GM23338 (cell line): ENCODE data around the gene PRSS21.

Source experiments
- CREB1 ChIP-seq: fragments of 250-450 bp; sonication (Bioruptor Pico); IDR thresholded peaks from 2 replicates; pipeline ENCODE4 v1.5.0; 2020; ENCODE audit warnings: low read depth, mild to moderate bottlenecking, moderate library complexity
- CTCF ChIP-seq, 2 experiments: fragments of 200-600 bp in 1 of 2; sonication (generic) in 1 of 2; conservative IDR thresholded peaks; 2 replicates each; pipeline versions ENCODE4 v1.5.1 to v1.6.1; 2016 to 2017; ENCODE audit warnings: antibody characterized with exemption in 2 of 2, low read depth in 2 of 2, mild to moderate bottlenecking in 2 of 2, moderate library complexity in 1 of 2
- ETS1 ChIP-seq: IDR thresholded peaks from 2 replicates; pipeline ENCODE4 v1.6.1; 2016; ENCODE audit warnings: antibody characterized with exemption
- EZH2 ChIP-seq: fragments of 200-600 bp; sonication (generic); IDR thresholded peaks from one replicate; pipeline ENCODE4 v1.8.0; 2017; ENCODE audit warnings: antibody characterized with exemption, mild to moderate bottlenecking, low read depth; ENCODE audit not compliant: unreplicated experiment
- JUNB ChIP-seq: IDR thresholded peaks from one replicate; pipeline ENCODE4 v1.6.1; 2016; ENCODE audit warnings: antibody characterized with exemption; ENCODE audit not compliant: unreplicated experiment
- NANOG ChIP-seq: IDR thresholded peaks from 2 replicates; pipeline ENCODE4 v1.6.1; 2016; ENCODE audit warnings: antibody characterized with exemption, borderline replicate concordance
- POLR2AphosphoS5 ChIP-seq: IDR thresholded peaks from 2 replicates; pipeline ENCODE4 v1.6.1; 2016; ENCODE audit warnings: antibody characterized with exemption, low read depth
- REST ChIP-seq: IDR thresholded peaks from one replicate; pipeline ENCODE4 v1.6.1; 2018; ENCODE audit warnings: antibody characterized with exemption; ENCODE audit not compliant: unreplicated experiment

GRCh38 chr16:2833776-2834175 is 16.7 kb downstream of the PRSS21 start:
- no peak for TF ChIP-seq REST
- no peak for TF ChIP-seq CTCF (conservative IDR thresholded peaks at IDR 0.05; ENCODE audit: low read depth in 2 of 2)
- no peak for TF ChIP-seq NANOG
- no peak for TF ChIP-seq EZH2
- no peak for TF ChIP-seq CREB1 (CRISPR knock-in tag)
- no peak for TF ChIP-seq JUNB
- TF ChIP-seq ETS1: no peak
- TF ChIP-seq POLR2AphosphoS5: no peak
